AG09309 (cell line): Measurements from ENCODE around the gene PCDHGB1.
A peak's percentile ranks its signal among the peaks of the same experiment; 100 is the strongest.
"Not testable (repeated sequence)": the region's sequence is repeated elsewhere in the genome, so short reads cannot be mapped to it uniquely, and the experiment has no call there.

Experiments
- DNase-seq: peaks from one replicate; pipeline ENCODE4 v3.0.0-alpha.2; 2010; ENCODE audit warnings: low read depth
- H3K4me3 ChIP-seq: 2 replicates; pipeline ENCODE4 v1.5.1; 2011; ENCODE audit warnings: mild to moderate bottlenecking, low read depth, low read length, moderate library complexity; ENCODE audit not compliant: control insufficient read depth
- TF ChIP-seq, protein P1 (sequence below): IDR thresholded peaks from 2 replicates; pipeline ENCODE4 v1.5.1; 2011; ENCODE audit warnings: mild to moderate bottlenecking, low read depth, low read length, inconsistent platforms; ENCODE audit not compliant: insufficient read depth, control insufficient read depth; ENCODE audit errors: missing control alignments

PCDHGB1 gene

DNA sequence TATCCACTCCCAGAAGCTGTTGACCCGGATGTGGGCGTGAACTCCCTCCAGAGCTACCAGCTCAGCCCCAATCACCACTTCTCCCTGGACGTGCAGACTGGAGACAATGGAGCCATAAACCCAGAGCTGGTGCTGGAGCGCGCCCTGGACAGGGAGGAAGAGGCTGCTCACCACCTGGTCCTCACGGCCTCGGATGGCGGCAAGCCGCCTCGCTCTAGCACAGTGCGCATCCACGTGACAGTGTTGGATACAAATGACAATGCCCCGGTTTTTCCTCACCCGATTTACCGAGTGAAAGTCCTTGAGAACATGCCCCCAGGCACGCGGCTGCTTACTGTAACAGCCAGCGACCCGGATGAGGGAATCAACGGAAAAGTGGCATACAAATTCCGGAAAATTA, 43.4 kb downstream of the PCDHGB1 start:
- no peak overlapping the region for H3K4me3 ChIP-seq
- no peak for DNase-seq
- TF ChIP-seq, protein P1, sequence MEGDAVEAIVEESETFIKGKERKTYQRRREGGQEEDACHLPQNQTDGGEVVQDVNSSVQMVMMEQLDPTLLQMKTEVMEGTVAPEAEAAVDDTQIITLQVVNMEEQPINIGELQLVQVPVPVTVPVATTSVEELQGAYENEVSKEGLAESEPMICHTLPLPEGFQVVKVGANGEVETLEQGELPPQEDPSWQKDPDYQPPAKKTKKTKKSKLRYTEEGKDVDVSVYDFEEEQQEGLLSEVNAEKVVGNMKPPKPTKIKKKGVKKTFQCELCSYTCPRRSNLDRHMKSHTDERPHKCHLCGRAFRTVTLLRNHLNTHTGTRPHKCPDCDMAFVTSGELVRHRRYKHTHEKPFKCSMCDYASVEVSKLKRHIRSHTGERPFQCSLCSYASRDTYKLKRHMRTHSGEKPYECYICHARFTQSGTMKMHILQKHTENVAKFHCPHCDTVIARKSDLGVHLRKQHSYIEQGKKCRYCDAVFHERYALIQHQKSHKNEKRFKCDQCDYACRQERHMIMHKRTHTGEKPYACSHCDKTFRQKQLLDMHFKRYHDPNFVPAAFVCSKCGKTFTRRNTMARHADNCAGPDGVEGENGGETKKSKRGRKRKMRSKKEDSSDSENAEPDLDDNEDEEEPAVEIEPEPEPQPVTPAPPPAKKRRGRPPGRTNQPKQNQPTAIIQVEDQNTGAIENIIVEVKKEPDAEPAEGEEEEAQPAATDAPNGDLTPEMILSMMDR: no peak

DNA sequence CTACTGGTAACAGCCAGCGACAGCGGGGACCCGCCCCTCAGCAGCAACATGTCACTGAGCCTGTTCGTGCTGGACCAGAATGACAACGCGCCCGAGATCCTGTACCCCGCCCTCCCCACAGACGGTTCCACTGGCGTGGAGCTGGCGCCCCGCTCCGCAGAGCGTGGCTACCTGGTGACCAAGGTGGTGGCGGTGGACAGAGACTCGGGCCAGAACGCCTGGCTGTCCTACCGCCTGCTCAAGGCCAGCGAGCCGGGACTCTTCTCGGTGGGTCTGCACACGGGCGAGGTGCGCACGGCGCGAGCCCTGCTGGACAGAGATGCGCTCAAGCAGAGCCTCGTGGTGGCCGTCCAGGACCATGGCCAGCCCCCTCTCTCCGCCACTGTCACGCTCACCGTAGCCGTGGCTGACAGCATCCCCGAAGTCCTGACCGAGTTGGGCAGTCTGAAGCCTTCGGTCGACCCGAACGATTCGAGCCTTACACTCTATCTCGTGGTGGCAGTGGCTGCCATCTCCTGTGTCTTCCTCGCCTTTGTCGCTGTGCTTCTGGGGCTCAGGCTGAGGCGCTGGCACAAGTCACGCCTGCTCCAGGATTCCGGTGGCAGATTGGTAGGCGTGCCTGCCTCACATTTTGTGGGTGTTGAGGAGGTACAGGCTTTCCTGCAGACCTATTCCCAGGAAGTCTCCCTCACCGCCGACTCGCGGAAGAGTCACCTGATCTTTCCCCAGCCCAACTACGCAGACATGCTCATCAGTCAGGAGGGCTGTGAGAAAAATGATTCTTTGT, 44.7 kb downstream of the PCDHGB1 start:
- not testable (repeated sequence) for DNase-seq

GRCh38 chr5:141397756-141398551, 48.1 kb downstream of the PCDHGB1 start, which contains the start of gene PCDHGB5:
TSS of gene PCDHGB5 (plus strand) at chr5:141397947. CDS start at chr5:141398128, 181 bp downstream.
- not testable (repeated sequence) for DNase-seq
- TF ChIP-seq, protein P1: peak; percentile 67
- H3K4me3 ChIP-seq: peak within 1 kb of the TSS; percentile 29

More for the DNA sequence above, 44.7 kb downstream of the PCDHGB1 start:
- not testable (repeated sequence) for H3K4me3 ChIP-seq

DNA sequence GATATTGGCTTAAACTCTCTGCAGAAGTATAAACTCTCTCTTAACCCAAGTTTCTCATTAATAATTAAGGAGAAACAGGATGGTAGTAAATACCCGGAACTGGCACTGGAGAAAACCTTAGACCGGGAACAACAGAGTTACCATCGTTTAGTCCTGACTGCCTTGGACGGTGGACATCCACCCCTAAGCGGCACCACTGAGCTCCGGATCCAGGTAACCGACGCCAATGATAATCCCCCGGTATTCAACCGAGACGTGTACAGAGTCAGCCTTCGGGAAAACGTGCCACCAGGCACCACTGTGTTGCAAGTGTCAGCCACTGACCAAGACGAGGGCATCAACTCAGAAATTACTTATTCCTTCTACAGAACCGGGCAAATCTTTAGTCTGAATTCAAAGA, 48.7 kb downstream of the PCDHGB1 start:
- no peak overlapping the region for H3K4me3 ChIP-seq
- TF ChIP-seq, protein P1: no peak
- no peak for DNase-seq

DNA sequence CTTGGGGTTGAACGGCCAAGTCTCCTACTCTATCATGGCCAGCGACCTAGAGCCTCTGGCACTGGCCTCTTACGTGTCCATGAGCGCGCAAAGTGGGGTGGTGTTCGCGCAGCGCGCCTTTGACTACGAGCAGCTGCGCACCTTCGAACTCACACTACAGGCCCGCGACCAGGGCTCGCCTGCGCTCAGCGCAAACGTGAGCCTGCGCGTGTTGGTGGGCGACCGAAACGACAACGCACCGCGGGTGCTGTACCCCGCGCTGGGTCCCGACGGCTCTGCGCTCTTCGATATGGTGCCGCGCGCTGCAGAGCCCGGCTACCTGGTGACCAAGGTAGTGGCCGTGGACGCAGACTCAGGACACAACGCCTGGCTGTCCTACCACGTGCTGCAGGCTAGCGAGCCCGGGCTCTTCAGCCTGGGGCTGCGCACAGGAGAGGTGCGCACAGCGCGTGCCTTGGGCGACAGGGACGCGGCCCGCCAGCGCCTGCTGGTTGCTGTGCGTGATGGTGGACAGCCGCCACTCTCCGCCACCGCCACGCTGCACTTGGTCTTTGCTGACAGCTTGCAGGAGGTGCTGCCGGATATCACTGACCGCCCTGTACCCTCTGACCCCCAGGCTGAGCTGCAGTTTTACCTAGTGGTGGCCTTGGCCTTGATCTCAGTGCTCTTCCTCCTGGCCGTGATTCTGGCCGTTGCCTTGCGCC, 49.8 kb downstream of the PCDHGB1 start:
- no peak for DNase-seq
- no peak overlapping the region for H3K4me3 ChIP-seq
- TF ChIP-seq, protein P1: no peak
